ENCODE results near the gene AMDHD1.

The AMDHD1 gene

DNA sequence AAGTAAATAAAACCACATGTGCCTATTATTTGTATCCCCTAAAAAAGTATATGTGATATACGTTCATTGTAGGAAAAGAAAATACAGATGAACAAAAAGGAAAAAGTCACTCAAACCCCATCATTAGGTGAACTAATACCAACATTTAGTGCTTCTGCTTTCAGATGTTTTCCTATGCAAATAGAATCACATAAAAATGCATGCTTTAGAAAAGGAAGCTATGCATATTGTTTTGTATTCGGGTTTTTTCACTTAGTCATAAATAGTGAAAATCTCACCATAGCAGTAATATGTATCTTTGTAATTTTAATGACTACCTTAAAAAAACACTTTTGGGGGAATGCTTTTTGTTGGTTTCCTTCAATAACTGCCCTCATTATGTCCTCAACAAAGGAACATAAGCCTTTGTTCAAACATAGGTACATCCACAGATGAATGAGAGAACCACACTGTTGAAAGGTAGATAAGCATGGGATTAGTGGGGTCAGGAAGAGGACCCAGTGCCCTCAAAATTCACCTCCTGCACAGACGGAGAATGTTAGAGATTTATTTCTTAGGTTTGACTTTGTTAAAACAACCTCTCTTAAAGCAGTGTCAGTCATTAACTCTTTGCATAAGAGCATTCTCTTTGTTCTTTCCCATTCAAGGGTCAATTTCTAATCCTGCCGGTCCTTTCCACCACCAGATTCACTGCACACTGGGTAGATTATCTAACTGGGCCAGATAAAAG, 6.5 kb downstream of the AMDHD1 start:
- peaks cover 3% of the 10 kb centered on the region; the same call in 1 of the 2 replicates for H3K4me1 ChIP-seq (ENCODE audit: control insufficient read depth, insufficient read depth, low read length)
- no peaks in the 10 kb centered on the region for H3K9me3 ChIP-seq (ENCODE audit: control insufficient read depth, insufficient read depth, low read depth, low read length)
- POLR2A ChIA-PET = no interaction called here
- H3K4me3 ChIP-seq (ENCODE audit: low read depth, low read length) = no peak overlapping the region
- TF ChIP-seq ZNF792 (tag by site-specific recombination; IDR thresholded peaks at IDR 0.05) (no peak), ZNF707 (tag by site-specific recombination; IDR thresholded peaks at IDR 0.05) (no peak), ZNF354C (tag by site-specific recombination; IDR thresholded peaks at IDR 0.05; ENCODE audit: borderline replicate concordance, low read depth) (no peak)
- H3K36me3 ChIP-seq (ENCODE audit: control insufficient read depth in 2 of 2, insufficient read depth in 1 of 2, low read length in 2 of 2) = no peaks in the 10 kb centered on the region
- no peak overlapping the region for H3K27ac ChIP-seq (ENCODE audit: extremely low read depth, low read depth, low read length)
- CTCF ChIA-PET = interaction anchor here (0.7 kb wide), 1 partner anchor 13 kb away, joined by 3 read pairs; no protein-coding TSS in a partner anchor

DNA sequence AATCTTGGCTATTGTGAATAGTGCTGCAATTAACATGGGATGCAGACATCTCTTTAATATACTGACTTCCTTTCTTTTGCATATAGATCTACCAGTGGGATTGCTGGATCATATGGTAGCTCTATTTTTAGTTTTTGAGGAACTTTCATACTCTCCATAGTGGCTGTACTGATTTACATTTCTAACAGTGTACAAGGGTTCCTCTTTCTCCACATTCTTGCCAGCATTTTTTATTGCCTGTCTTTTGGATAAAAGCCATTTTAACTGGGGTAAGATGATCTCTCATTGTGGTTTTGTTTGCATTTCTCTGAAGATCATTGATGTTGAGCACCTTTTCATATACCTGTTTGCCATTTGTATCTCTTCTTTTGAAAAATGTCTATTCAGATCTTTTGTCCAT, 8.4 kb downstream of the AMDHD1 start:
- POLR2A ChIA-PET = interaction anchor here (1.3 kb wide), 1 partner anchor 8 kb away, joined by 4 read pairs; the partner anchor contains the start of genes AMDHD1 and CCDC38
- Histone ChIP-seq H3K9me3 (ENCODE audit: control insufficient read depth, insufficient read depth, low read depth, low read length) (no peaks in the 10 kb centered on the region), H3K36me3 (ENCODE audit: control insufficient read depth in 2 of 2, insufficient read depth in 1 of 2, low read length in 2 of 2) (no peaks in the 10 kb centered on the region), H3K4me3 (ENCODE audit: low read depth, low read length) (no peak overlapping the region), H3K4me1 (ENCODE audit: control insufficient read depth, insufficient read depth, low read length) (peaks cover 3% of the 10 kb centered on the region; the same call in 1 of the 2 replicates), H3K27ac (ENCODE audit: extremely low read depth, low read depth, low read length) (no peak overlapping the region)
- TF ChIP-seq HOXD13 (CRISPR knock-in tag; IDR thresholded peaks at IDR 0.05; ENCODE audit: borderline replicate concordance) (no peak), ZNF626 (tag by site-specific recombination; IDR thresholded peaks at IDR 0.05) (no peak), ZNF19 (tag by site-specific recombination; IDR thresholded peaks at IDR 0.05; ENCODE audit: low read depth) (no peak), ZNF707 (tag by site-specific recombination; IDR thresholded peaks at IDR 0.05) (no peak), SETDB1 (IDR thresholded peaks at IDR 0.05; ENCODE audit: insufficient read length, low read length) (no peak)
- TF ChIP-seq, protein P1, sequence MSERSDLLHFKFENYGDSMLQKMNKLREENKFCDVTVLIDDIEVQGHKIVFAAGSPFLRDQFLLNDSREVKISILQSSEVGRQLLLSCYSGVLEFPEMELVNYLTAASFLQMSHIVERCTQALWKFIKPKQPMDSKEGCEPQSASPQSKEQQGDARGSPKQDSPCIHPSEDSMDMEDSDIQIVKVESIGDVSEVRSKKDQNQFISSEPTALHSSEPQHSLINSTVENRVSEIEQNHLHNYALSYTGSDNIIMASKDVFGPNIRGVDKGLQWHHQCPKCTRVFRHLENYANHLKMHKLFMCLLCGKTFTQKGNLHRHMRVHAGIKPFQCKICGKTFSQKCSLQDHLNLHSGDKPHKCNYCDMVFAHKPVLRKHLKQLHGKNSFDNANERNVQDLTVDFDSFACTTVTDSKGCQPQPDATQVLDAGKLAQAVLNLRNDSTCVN (tag by site-specific recombination; optimal IDR thresholded peaks at IDR 0.05) = no peak
- CTCF ChIA-PET = interaction anchor here (0.6 to 5.4 kb wide), 4 partner anchors 21 to 142 kb away, joined by 3 to 19 read pairs (median 4); no protein-coding TSS in a partner anchor

DNA sequence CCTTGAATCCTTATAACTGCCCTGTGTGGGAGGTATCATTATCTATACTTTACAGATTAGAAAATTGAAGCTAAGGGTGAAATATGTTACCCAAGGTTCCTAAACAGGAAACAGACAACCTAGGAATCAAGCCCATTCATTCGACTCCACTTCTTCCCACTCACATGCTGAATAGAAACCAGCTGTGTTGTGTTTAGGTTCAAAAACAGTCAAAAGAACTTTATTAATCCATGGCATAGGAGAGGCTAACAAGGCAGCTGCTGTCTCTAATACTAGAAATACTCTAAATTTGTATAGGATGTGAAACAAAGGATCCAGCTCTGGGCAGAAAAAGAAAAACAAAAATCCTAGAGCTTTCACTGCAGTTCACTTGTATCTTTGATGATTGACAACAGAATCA, 9.9 kb downstream of the AMDHD1 start:
- Histone ChIP-seq H3K36me3 (ENCODE audit: control insufficient read depth in 2 of 2, insufficient read depth in 1 of 2, low read length in 2 of 2) (no peaks in the 10 kb centered on the region), H3K9me3 (ENCODE audit: control insufficient read depth, insufficient read depth, low read depth, low read length) (no peaks in the 10 kb centered on the region), H3K27ac (ENCODE audit: extremely low read depth, low read depth, low read length) (no peak overlapping the region), H3K4me1 (ENCODE audit: control insufficient read depth, insufficient read depth, low read length) (peaks cover 3% of the 10 kb centered on the region; the same call in 1 of the 2 replicates), H3K4me3 (ENCODE audit: low read depth, low read length) (no peak overlapping the region)
- no peak for TF ChIP-seq ZNF433 (tag by site-specific recombination; IDR thresholded peaks at IDR 0.05; ENCODE audit: low read depth)
- no peak for TF ChIP-seq SP2 (tag by site-specific recombination; IDR thresholded peaks at IDR 0.05)
- no peak for TF ChIP-seq SCRT2 (tag by site-specific recombination; IDR thresholded peaks at IDR 0.05)
- no peak for TF ChIP-seq KLF10 (tag by site-specific recombination; IDR thresholded peaks at IDR 0.05)
- no peak for TF ChIP-seq YY1 (tag by site-specific recombination; IDR thresholded peaks at IDR 0.05)
- CTCF ChIA-PET = interaction anchor here (5.4 kb wide), 1 partner anchor 34 kb away, joined by 19 read pairs; no protein-coding TSS in a partner anchor
- POLR2A ChIA-PET = interaction anchor here (0.6 kb wide), 1 partner anchor 235 kb away, joined by 5 read pairs; no protein-coding TSS in a partner anchor

DNA sequence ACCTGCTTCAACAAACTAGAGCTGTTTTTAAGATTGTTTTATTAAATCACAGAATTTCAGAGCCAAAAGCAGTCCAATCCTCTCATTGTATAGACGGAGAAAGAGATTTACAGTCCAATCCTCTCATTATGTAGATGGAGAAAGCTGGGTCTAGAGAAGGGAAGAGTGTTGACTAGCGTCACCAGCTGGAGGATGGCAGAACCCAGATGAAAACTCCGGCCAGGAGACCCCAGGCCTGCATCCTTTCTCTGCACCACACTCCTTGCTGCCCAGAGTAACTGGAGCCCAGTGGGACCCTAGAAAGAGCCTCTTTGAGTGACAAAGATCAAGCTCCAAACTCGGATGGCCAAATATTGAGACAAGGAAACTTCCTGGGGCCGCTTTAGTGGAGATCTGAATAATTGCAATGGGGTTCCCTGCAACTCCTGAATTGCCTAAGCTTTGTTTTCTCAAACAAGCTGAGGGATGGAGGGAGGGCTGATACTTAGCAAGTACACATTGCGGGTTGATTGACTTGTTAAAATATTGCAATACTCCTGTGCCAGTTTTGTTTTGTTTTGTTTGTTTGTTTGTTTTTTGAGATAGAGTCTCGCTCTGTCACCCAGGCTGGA, 12.5 kb downstream of the AMDHD1 start:
- CTCF ChIA-PET = interaction anchor here (0.6 to 5.4 kb wide), 4 partner anchors 13 to 120 kb away, joined by 3 to 19 read pairs (median 12); partner anchors contain the start of genes AMDHD1 and CCDC38
- Histone ChIP-seq H3K27ac (ENCODE audit: extremely low read depth, low read depth, low read length) (no peak overlapping the region), H3K9me3 (ENCODE audit: control insufficient read depth, insufficient read depth, low read depth, low read length) (no peaks in the 10 kb centered on the region), H3K4me1 (ENCODE audit: control insufficient read depth, insufficient read depth, low read length) (peaks cover 3% of the 10 kb centered on the region; the same call in 1 of the 2 replicates), H3K36me3 (ENCODE audit: control insufficient read depth in 2 of 2, insufficient read depth in 1 of 2, low read length in 2 of 2) (no peaks in the 10 kb centered on the region), H3K4me3 (ENCODE audit: low read depth, low read length) (no peak overlapping the region)
- POLR2A ChIA-PET = no interaction called here
- TF ChIP-seq, protein P2, sequence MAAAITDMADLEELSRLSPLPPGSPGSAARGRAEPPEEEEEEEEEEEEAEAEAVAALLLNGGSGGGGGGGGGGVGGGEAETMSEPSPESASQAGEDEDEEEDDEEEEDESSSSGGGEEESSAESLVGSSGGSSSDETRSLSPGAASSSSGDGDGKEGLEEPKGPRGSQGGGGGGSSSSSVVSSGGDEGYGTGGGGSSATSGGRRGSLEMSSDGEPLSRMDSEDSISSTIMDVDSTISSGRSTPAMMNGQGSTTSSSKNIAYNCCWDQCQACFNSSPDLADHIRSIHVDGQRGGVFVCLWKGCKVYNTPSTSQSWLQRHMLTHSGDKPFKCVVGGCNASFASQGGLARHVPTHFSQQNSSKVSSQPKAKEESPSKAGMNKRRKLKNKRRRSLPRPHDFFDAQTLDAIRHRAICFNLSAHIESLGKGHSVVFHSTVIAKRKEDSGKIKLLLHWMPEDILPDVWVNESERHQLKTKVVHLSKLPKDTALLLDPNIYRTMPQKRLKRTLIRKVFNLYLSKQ (tag by site-specific recombination; IDR thresholded peaks at IDR 0.05; ENCODE audit: borderline replicate concordance) = no peak
- TF ChIP-seq, protein P3, sequence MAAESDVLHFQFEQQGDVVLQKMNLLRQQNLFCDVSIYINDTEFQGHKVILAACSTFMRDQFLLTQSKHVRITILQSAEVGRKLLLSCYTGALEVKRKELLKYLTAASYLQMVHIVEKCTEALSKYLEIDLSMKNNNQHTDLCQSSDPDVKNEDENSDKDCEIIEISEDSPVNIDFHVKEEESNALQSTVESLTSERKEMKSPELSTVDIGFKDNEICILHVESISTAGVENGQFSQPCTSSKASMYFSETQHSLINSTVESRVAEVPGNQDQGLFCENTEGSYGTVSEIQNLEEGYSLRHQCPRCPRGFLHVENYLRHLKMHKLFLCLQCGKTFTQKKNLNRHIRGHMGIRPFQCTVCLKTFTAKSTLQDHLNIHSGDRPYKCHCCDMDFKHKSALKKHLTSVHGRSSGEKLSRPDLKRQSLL (tag by site-specific recombination; IDR thresholded peaks at IDR 0.05) = no peak
- TF ChIP-seq, protein P4, sequence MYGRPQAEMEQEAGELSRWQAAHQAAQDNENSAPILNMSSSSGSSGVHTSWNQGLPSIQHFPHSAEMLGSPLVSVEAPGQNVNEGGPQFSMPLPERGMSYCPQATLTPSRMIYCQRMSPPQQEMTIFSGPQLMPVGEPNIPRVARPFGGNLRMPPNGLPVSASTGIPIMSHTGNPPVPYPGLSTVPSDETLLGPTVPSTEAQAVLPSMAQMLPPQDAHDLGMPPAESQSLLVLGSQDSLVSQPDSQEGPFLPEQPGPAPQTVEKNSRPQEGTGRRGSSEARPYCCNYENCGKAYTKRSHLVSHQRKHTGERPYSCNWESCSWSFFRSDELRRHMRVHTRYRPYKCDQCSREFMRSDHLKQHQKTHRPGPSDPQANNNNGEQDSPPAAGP (tag by site-specific recombination; IDR thresholded peaks at IDR 0.05) = no peak
- TF ChIP-seq, protein P5, sequence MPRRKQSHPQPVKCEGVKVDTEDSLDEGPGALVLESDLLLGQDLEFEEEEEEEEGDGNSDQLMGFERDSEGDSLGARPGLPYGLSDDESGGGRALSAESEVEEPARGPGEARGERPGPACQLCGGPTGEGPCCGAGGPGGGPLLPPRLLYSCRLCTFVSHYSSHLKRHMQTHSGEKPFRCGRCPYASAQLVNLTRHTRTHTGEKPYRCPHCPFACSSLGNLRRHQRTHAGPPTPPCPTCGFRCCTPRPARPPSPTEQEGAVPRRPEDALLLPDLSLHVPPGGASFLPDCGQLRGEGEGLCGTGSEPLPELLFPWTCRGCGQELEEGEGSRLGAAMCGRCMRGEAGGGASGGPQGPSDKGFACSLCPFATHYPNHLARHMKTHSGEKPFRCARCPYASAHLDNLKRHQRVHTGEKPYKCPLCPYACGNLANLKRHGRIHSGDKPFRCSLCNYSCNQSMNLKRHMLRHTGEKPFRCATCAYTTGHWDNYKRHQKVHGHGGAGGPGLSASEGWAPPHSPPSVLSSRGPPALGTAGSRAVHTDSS (tag by site-specific recombination; IDR thresholded peaks at IDR 0.05) = no peak
- TF ChIP-seq WT1 (tag by site-specific recombination; IDR thresholded peaks at IDR 0.05) = no peak

Data from HEK293 (cell line).